HFFc6 (cell line): ENCODE results near the gene CDADC1. TPM values are rescaled to one million over a fixed set of nuclear protein-coding genes. Genes with fewer than 3 reads are reported as not detected.

Source experiments
- DNase-seq: peaks from one replicate; pipeline ENCODE4 v3.0.0-alpha.2; 2018
- H3K27ac Mint-ChIP-seq: 2 replicates; pipeline ENCODE4 v1.8.0; 2020; ENCODE audit warnings: mild to moderate bottlenecking, mixed read lengths
- H3K27me3 Mint-ChIP-seq: 2 replicates; pipeline ENCODE4 v1.8.0; 2021; ENCODE audit warnings: mild to moderate bottlenecking, moderate library complexity, mixed read lengths; ENCODE audit not compliant: insufficient read depth
- H3K36me3 Mint-ChIP-seq: 2 replicates; pipeline ENCODE4 v1.8.0; 2021; ENCODE audit warnings: low read depth, mixed read lengths
- H3K4me1 Mint-ChIP-seq: 2 replicates; pipeline ENCODE4 v1.8.0; 2020; ENCODE audit warnings: low read depth, mixed read lengths
- H3K4me3 Mint-ChIP-seq: 2 replicates; pipeline ENCODE4 v1.8.0; 2020; ENCODE audit warnings: mild to moderate bottlenecking, moderate library complexity, mixed read lengths
- H3K9me3 Mint-ChIP-seq: 2 replicates; pipeline ENCODE4 v1.8.0; 2020; ENCODE audit warnings: mild to moderate bottlenecking, mixed read lengths
- CTCF ChIP-seq: fragments of 200-600 bp; sonication (generic); IDR thresholded peaks from 2 replicates; pipeline ENCODE4 v1.5.0; 2021; ENCODE audit warnings: antibody characterized with exemption, mild to moderate bottlenecking
- total RNA-seq, 6 experiments: library from RNA; stranded (reverse); fragmentation: NEBNext Ultra II Directional; extraction: Animal tissue kit (Norgen Biotek cat#: 25700); gene quantifications; 2 replicates in 1 of 6; 3 replicates in 5 of 6; pipeline ENCODE4 v1.2.3, GENCODE V29; 2021

The CDADC1 gene
- total RNA-seq, 6 experiments from 2014 or later: 5.3 to 8.7 (median 6.8) TPM

- H3K9me3 Mint-ChIP-seq: peaks cover 12% of the 10 kb centered on the region; the same call in 1 of the 2 replicates
These were observed 29.2 kb upstream of the CDADC1 start for GRCh38 chr13:49218493-49219051.

GRCh38 chr13:49219647-49220035 lies 28.1 kb upstream of the CDADC1 start:
- Mint-ChIP-seq H3K4me3 (peak overlapping the region; percentile 63; the same call in 1 of the 2 replicates), H3K27ac (no peak overlapping the region), H3K27me3 (peaks cover 59% of the 10 kb centered on the region), H3K36me3 (peaks cover 13% of the 10 kb centered on the region), H3K9me3 (peaks cover 12% of the 10 kb centered on the region; the same call in 1 of the 2 replicates), H3K4me1 (peaks cover 29% of the 10 kb centered on the region)
- DNase-seq: no peak
- TF ChIP-seq CTCF: no peak

More at GRCh38 chr13:49218493-49219051, 29.2 kb upstream of the CDADC1 start:
- H3K27me3 Mint-ChIP-seq: peaks cover 56% of the 10 kb centered on the region
- DNase-seq: no peak
- no peak overlapping the region; the same call in 1 of the 2 replicates for H3K27ac Mint-ChIP-seq
- peak overlapping the region; percentile 63 for H3K4me3 Mint-ChIP-seq
- no peak for TF ChIP-seq CTCF
- peaks cover 13% of the 10 kb centered on the region for H3K36me3 Mint-ChIP-seq
- H3K4me1 Mint-ChIP-seq: peaks cover 40% of the 10 kb centered on the region

- Mint-ChIP-seq H3K4me3 (peak within 1 kb of the TSS; percentile 63), H3K9me3 (peaks cover 12% of the 10 kb centered on the region; the same call in 1 of the 2 replicates), H3K36me3 (peaks cover 13% of the 10 kb centered on the region), H3K27ac (no peak within 1 kb of the TSS), H3K4me1 (peaks cover 24% of the 10 kb centered on the region), H3K27me3 (peaks cover 65% of the 10 kb centered on the region)
- TF ChIP-seq CTCF: 0 out of 2 replicates have a peak, but pooled peaks have one; percentile 7
- no peak for DNase-seq
These were observed 27.5 kb upstream of the CDADC1 start, which contains the start of gene MLNR for GRCh38 chr13:49220036-49220855. MLNR (plus strand) TSS chr13:49220338; CDS start chr13:49220338, 0 bp downstream.

GRCh38 chr13:49220856-49221589 lies 26.7 kb upstream of the CDADC1 start:
- H3K4me1 Mint-ChIP-seq: peaks cover 24% of the 10 kb centered on the region
- H3K27ac Mint-ChIP-seq: no peak overlapping the region
- H3K27me3 Mint-ChIP-seq: peaks cover 66% of the 10 kb centered on the region
- peaks cover 12% of the 10 kb centered on the region; the same call in 1 of the 2 replicates for H3K9me3 Mint-ChIP-seq
- H3K36me3 Mint-ChIP-seq: peaks cover 13% of the 10 kb centered on the region
- H3K4me3 Mint-ChIP-seq: no peak overlapping the region
- no peak for DNase-seq
- no peak for TF ChIP-seq CTCF

- Mint-ChIP-seq H3K27me3 (peaks cover 66% of the 10 kb centered on the region), H3K4me1 (peaks cover 24% of the 10 kb centered on the region), H3K9me3 (peaks cover 12% of the 10 kb centered on the region; the same call in 1 of the 2 replicates), H3K36me3 (peaks cover 13% of the 10 kb centered on the region), H3K4me3 (no peak overlapping the region), H3K27ac (no peak overlapping the region)
- DNase-seq: no peak
- no peak for TF ChIP-seq CTCF
These were observed 26.1 kb upstream of the CDADC1 start for GRCh38 chr13:49221590-49221965.
